Astrocyte (in vitro differentiated cells and primary cell): ENCODE results near the gene SNAPIN. TPM values are rescaled to one million over a fixed set of nuclear protein-coding genes. Genes with fewer than 3 reads are reported as not detected.

Experiments used
- DNase-seq: peaks from one replicate; pipeline ENCODE4 v3.0.0-alpha.2; 2010; ENCODE audit warnings: low read depth
- FAIRE-seq: peaks from 2 replicates; lab custom pipeline; 2011; peaks lifted over from hg19 to GRCh38; lab: Jason Lieb, UNC
- H2AFZ ChIP-seq: 2 replicates; pipeline ENCODE4 v1.6.0; 2012; ENCODE audit warnings: low read depth, low read length, inconsistent platforms
- H3K27ac ChIP-seq: 2 replicates; pipeline ENCODE4 v1.5.1; 2011; ENCODE audit warnings: low read depth, low read length, inconsistent platforms
- H3K27me3 ChIP-seq: 2 replicates; pipeline ENCODE4 v1.6.0; 2011; ENCODE audit warnings: low read length, inconsistent platforms; ENCODE audit not compliant: insufficient read depth
- H3K36me3 ChIP-seq: 2 replicates; pipeline ENCODE4 v1.5.1; 2011; ENCODE audit warnings: low read length, inconsistent platforms; ENCODE audit not compliant: insufficient read depth
- H3K4me1 ChIP-seq: 2 replicates; pipeline ENCODE4 v1.5.1; 2011; ENCODE audit warnings: low read length, inconsistent platforms; ENCODE audit not compliant: insufficient read depth
- H3K4me2 ChIP-seq: 2 replicates; pipeline ENCODE4 v1.6.0; 2012; ENCODE audit warnings: low read length, inconsistent platforms
- H3K4me3 ChIP-seq: 2 replicates; pipeline ENCODE4 v1.5.1; 2011; ENCODE audit warnings: low read depth, mild to moderate bottlenecking, low read length, inconsistent platforms; ENCODE audit not compliant: insufficient read depth
- H3K79me2 ChIP-seq: 2 replicates; pipeline ENCODE4 v1.6.0; 2012; ENCODE audit warnings: mild to moderate bottlenecking, low read length, inconsistent platforms; ENCODE audit not compliant: insufficient read depth
- H3K9ac ChIP-seq: 2 replicates; pipeline ENCODE4 v1.6.0; 2012; ENCODE audit warnings: mild to moderate bottlenecking, low read length, inconsistent platforms
- H3K9me3 ChIP-seq: 2 replicates; pipeline ENCODE4 v1.5.1; 2012; ENCODE audit warnings: low read depth, mild to moderate bottlenecking, low read length, inconsistent platforms; ENCODE audit not compliant: insufficient read depth
- H4K20me1 ChIP-seq: 2 replicates; pipeline ENCODE4 v1.6.0; 2012; ENCODE audit warnings: low read length, inconsistent platforms; ENCODE audit not compliant: insufficient read depth
- H3K27ac Mint-ChIP-seq: one replicate; pipeline ENCODE4 v1.8.0; 2021; ENCODE audit warnings: mild to moderate bottlenecking, mixed read lengths; ENCODE audit not compliant: unreplicated experiment
- H3K27me3 Mint-ChIP-seq: one replicate; pipeline ENCODE4 v1.8.0; 2021; ENCODE audit warnings: low read depth, mixed read lengths; ENCODE audit not compliant: unreplicated experiment
- H3K36me3 Mint-ChIP-seq: one replicate; pipeline ENCODE4 v1.8.0; 2021; ENCODE audit warnings: low read depth, mixed read lengths; ENCODE audit not compliant: unreplicated experiment
- H3K4me1 Mint-ChIP-seq: one replicate; pipeline ENCODE4 v1.8.0; 2021; ENCODE audit warnings: low read depth, mixed read lengths; ENCODE audit not compliant: unreplicated experiment
- H3K4me3 Mint-ChIP-seq: one replicate; pipeline ENCODE4 v1.8.0; 2021; ENCODE audit warnings: mild to moderate bottlenecking, moderate library complexity, mixed read lengths; ENCODE audit not compliant: unreplicated experiment
- H3K9me3 Mint-ChIP-seq: one replicate; pipeline ENCODE4 v1.8.0; 2021; ENCODE audit warnings: mild to moderate bottlenecking, mixed read lengths; ENCODE audit not compliant: unreplicated experiment
- EZH2 ChIP-seq: IDR thresholded peaks from 2 replicates; pipeline ENCODE4 v1.6.1; 2012; ENCODE audit warnings: mild to moderate bottlenecking, low read length, inconsistent platforms; ENCODE audit not compliant: insufficient read depth
- total RNA-seq: library from RNA; stranded (reverse); gene quantifications from 2 replicates; pipeline ENCODE4 v1.2.1, GENCODE V29; 2021
- TF ChIP-seq, protein P1 (sequence below): IDR thresholded peaks from 2 replicates; pipeline ENCODE4 v1.5.1; 2011; ENCODE audit warnings: low read depth, mild to moderate bottlenecking, inconsistent platforms, low read length, moderate library complexity; ENCODE audit not compliant: insufficient read depth

Gene SNAPIN
- total RNA-seq, 1 donor from 2014 or later = 31.3 TPM

GRCh38 chr1:153628638-153629342, 29.7 kb upstream of the SNAPIN start:
- Histone ChIP-seq H3K27ac (no peak overlapping the region), H2AFZ (no peak overlapping the region), H4K20me1 (peaks cover 10% of the 10 kb centered on the region), H3K4me2 (no peak overlapping the region), H3K9ac (no peak overlapping the region), H3K27me3 (no peaks in the 10 kb centered on the region), H3K79me2 (peaks cover 31% of the 10 kb centered on the region), H3K36me3 (peaks cover 14% of the 10 kb centered on the region), H3K9me3 (no peaks in the 10 kb centered on the region), H3K4me1 (peaks cover 35% of the 10 kb centered on the region), H3K4me3 (no peak overlapping the region)
- FAIRE-seq (no peak), DNase-seq (no peak)
- TF ChIP-seq, protein P1, sequence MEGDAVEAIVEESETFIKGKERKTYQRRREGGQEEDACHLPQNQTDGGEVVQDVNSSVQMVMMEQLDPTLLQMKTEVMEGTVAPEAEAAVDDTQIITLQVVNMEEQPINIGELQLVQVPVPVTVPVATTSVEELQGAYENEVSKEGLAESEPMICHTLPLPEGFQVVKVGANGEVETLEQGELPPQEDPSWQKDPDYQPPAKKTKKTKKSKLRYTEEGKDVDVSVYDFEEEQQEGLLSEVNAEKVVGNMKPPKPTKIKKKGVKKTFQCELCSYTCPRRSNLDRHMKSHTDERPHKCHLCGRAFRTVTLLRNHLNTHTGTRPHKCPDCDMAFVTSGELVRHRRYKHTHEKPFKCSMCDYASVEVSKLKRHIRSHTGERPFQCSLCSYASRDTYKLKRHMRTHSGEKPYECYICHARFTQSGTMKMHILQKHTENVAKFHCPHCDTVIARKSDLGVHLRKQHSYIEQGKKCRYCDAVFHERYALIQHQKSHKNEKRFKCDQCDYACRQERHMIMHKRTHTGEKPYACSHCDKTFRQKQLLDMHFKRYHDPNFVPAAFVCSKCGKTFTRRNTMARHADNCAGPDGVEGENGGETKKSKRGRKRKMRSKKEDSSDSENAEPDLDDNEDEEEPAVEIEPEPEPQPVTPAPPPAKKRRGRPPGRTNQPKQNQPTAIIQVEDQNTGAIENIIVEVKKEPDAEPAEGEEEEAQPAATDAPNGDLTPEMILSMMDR = no peak
- no peak for TF ChIP-seq EZH2
- Mint-ChIP-seq H3K36me3 (peaks cover 6% of the 10 kb centered on the region), H3K4me3 (peak overlapping the region; percentile 41), H3K4me1 (peaks cover 43% of the 10 kb centered on the region), H3K27me3 (no peaks in the 10 kb centered on the region), H3K9me3 (no peaks in the 10 kb centered on the region), H3K27ac (no peak overlapping the region)

DNA sequence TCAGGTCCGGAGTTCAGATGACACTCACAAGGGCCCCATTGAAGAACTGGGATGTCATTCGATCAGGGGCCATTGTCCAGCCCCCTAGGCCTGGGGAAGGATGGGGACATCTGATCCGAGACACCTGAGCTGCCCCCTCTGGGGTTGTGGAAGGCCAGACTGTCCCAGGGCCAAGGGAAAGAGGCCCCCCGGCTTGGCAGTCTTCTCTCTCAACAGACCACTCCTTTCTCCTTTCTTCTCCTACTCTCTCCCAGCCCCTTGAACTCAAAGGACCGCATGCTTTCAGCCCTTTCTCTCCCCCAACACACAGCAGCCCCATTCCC, 29.2 kb upstream of the SNAPIN start:
- H4K20me1 ChIP-seq = peaks cover 8% of the 10 kb centered on the region
- H3K27ac ChIP-seq = no peak overlapping the region
- DNase-seq = no peak
- peaks cover 9% of the 10 kb centered on the region for H3K36me3 ChIP-seq
- H3K9me3 ChIP-seq = no peaks in the 10 kb centered on the region
- H3K4me1 ChIP-seq = peaks cover 35% of the 10 kb centered on the region
- H3K4me2 ChIP-seq = no peak overlapping the region
- H3K79me2 ChIP-seq = peaks cover 27% of the 10 kb centered on the region
- Mint-ChIP-seq H3K4me1 (peaks cover 38% of the 10 kb centered on the region), H3K36me3 (peaks cover 6% of the 10 kb centered on the region), H3K4me3 (peak overlapping the region; percentile 41), H3K9me3 (no peaks in the 10 kb centered on the region), H3K27ac (peak overlapping the region; percentile 83), H3K27me3 (no peaks in the 10 kb centered on the region)
- no peaks in the 10 kb centered on the region for H3K27me3 ChIP-seq
- H3K4me3 ChIP-seq = no peak overlapping the region
- TF ChIP-seq EZH2 = no peak
- TF ChIP-seq, protein P1 = no peak
- no peak for FAIRE-seq
- no peak overlapping the region for H3K9ac ChIP-seq
- H2AFZ ChIP-seq = no peak overlapping the region

DNA sequence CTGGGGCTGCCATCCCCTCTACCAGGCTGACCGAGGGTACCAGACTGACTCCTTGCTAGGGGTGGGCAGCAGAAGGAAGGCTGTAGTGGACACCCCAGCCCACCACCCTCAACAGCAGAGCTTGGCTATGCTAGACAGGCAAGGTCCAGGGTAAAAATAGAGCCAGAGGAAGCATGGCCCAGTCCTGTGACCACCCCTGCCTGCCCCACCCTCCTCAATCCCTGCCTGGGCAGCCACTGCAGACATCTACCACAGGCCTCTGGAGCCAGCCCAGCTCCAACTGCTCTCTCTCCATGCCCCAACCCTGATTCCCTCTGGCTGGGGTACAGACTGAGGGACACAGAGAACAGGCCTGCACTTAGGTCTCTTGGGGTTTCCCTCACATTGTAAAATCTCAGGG, 28.5 kb upstream of the SNAPIN start:
- Histone ChIP-seq H3K4me3 (no peak overlapping the region), H3K9me3 (no peaks in the 10 kb centered on the region), H3K9ac (no peak overlapping the region), H2AFZ (no peak overlapping the region), H3K4me2 (no peak overlapping the region), H3K36me3 (peaks cover 8% of the 10 kb centered on the region), H3K79me2 (peaks cover 29% of the 10 kb centered on the region), H3K27me3 (no peaks in the 10 kb centered on the region), H3K4me1 (peaks cover 34% of the 10 kb centered on the region), H4K20me1 (peaks cover 12% of the 10 kb centered on the region), H3K27ac (no peak overlapping the region)
- TF ChIP-seq, protein P1 = no peak
- no peak for TF ChIP-seq EZH2
- Mint-ChIP-seq H3K4me1 (peaks cover 36% of the 10 kb centered on the region), H3K36me3 (peaks cover 5% of the 10 kb centered on the region), H3K27me3 (no peaks in the 10 kb centered on the region), H3K27ac (no peak overlapping the region), H3K9me3 (no peaks in the 10 kb centered on the region), H3K4me3 (no peak overlapping the region)
- FAIRE-seq (no peak), DNase-seq (no peak)
